ENCODE data around the gene P2RY6.
"Not testable (repeated sequence)": the region's sequence is repeated elsewhere in the genome, so short reads cannot be mapped to it uniquely, and the experiment has no call there.

Gene P2RY6, protein sequence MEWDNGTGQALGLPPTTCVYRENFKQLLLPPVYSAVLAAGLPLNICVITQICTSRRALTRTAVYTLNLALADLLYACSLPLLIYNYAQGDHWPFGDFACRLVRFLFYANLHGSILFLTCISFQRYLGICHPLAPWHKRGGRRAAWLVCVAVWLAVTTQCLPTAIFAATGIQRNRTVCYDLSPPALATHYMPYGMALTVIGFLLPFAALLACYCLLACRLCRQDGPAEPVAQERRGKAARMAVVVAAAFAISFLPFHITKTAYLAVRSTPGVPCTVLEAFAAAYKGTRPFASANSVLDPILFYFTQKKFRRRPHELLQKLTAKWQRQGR

DNA sequence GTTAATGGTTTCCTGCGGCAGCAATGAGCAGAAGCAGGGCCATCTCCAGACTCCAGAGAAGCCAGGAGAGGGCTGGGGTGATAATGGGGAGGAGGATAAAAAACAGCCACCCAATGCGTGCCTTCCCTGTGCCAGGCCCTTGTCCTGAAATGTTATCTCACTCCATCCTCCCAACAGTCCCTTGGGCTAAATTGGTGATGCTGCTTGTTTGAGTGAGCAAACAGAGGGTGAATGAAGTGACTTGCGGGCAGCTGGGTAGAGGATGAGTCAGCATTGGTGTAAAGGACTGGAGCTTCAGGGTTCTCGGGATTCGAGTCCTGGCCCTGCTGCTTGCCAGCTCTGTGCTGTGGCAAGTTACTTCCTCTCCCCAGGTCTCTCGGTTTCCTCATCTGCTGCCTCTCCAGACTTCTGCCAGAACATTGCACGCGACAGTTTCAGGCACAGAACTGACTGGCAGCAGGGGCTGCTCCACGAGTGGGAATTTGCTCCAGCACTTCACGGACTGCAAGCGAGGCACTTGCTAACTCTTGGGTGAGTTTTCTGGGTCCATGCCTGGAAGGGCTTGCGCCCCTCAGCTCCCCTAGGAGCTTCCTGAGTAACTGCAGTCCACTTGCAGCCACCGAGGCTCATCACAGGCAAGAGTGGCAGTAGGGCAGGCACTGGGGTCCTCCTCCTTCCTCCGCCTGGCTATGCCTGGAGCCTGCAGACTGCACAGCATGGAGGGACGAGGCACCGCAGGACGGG, at the start of gene P2RY6:
Gene P2RY6, plus strand, starts transcription at position 403 of the 744 bp plus-strand sequence. CDS start 24,181 bp downstream, outside the sequence.
- H3K4me1 Mint-ChIP-seq, result no peaks in the 10 kb centered on the region
- DNase-seq, result no peak
- H3K4me3 Mint-ChIP-seq, result no peak within 1 kb of the TSS
- no peak within 1 kb of the TSS for H3K27ac Mint-ChIP-seq
- no peak for ATAC-seq
- no peaks in the 10 kb centered on the region for H3K9me3 Mint-ChIP-seq
- H3K27me3 Mint-ChIP-seq, result peaks cover 29% of the 10 kb centered on the region

GRCh38 chr11:73223998-73224730, 48.0 kb upstream of the P2RY6 start:
- peak overlapping the region in 1 of 2 donors; percentile 59 for H3K27ac Mint-ChIP-seq
- DNase-seq, result no peak
- H3K27me3 Mint-ChIP-seq, result peaks cover 51% of the 10 kb centered on the region
- H3K4me1 Mint-ChIP-seq, result peaks cover 6% of the 10 kb centered on the region
- H3K4me3 Mint-ChIP-seq, result no peak overlapping the region
- no peaks in the 10 kb centered on the region for H3K9me3 Mint-ChIP-seq
- peak; percentile 6 for ATAC-seq

DNA sequence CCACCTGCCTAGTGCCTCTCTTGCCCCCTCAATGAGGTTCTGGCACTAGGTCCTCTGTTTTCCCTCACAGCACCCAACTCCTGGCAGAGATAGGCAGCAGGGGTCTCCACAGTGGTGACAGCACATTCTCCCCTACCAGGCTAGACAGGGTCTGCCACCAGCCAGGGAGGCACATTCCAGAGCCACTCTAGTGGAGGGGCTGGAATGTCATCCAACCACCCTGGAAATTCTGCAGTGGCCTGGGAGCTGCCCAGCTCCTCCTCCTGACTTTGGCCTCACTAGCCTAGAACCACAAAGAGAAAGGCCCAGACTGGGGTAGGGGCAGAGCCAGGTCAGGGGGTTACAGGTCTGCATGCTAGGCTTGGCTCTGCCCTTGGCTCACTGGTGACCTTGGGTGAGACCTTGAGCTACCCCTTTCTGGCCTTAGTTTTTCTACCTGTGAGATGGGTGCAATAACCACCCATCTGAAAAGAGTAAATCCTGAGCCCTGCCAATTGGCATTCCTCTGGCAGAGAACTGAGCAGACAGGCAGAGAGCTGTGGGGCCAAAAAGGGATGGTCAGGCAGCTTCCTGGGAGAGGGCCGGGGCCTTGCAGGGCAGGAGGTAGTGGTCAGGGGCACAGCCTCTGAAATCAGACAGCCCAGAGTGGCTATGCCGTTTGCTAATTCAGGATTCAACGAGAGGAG, 47.0 kb upstream of the P2RY6 start:
- peaks cover 44% of the 10 kb centered on the region for H3K27me3 Mint-ChIP-seq
- no peak overlapping the region for H3K4me3 Mint-ChIP-seq
- ATAC-seq (no peak), DNase-seq (no peak)
- H3K4me1 Mint-ChIP-seq, result peaks cover 6% of the 10 kb centered on the region
- H3K27ac Mint-ChIP-seq, result peak overlapping the region in 1 of 2 donors; percentile 66
- H3K9me3 Mint-ChIP-seq, result no peaks in the 10 kb centered on the region

- peaks cover 37% of the 10 kb centered on the region for H3K27me3 Mint-ChIP-seq
- peaks cover 6% of the 10 kb centered on the region for H3K4me1 Mint-ChIP-seq
- ATAC-seq (no peak), DNase-seq (no peak)
- H3K4me3 Mint-ChIP-seq, result no peak overlapping the region
- H3K9me3 Mint-ChIP-seq, result no peaks in the 10 kb centered on the region
- H3K27ac Mint-ChIP-seq, result peak overlapping the region in 1 of 2 donors; percentile 66
These were observed 46.3 kb upstream of the P2RY6 start for GRCh38 chr11:73225851-73226250.

DNA sequence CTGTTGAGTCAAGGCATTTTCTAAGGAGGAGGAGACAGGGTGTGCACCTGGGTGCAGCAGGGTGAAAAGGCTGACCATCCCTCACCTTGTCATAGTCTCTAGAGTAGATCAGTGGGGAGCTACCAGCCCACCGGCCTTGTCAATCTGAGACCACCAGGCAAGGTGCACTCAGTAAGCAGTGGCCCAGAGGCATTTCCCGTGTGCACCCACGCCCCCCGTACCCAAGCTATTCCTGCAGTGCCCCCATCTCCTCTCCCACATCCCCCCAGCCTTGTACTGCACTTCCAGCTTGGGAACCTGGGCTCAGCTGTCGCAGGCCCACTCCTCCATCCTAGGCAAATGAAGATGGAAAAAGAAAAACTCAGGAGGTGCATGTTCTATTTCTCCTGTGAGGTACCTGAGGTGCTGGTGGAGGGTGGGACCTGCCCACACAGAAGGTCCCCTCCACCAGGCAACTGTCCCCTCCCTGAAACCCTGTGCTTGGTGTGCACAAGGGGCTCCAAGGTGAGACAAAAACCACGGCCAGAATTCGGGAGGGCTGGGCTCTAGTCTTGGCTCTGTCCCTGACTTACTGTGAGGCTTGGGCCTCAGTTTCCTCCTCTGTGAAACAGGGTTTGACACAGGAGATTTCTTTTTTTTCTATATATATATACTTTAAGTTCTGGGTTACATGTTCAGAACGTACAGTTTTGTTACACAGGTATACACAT, 45.7 kb upstream of the P2RY6 start:
- Mint-ChIP-seq H3K27me3 (peaks cover 36% of the 10 kb centered on the region), H3K4me1 (peaks cover 6% of the 10 kb centered on the region), H3K27ac (no peak overlapping the region), H3K9me3 (no peaks in the 10 kb centered on the region), H3K4me3 (no peak overlapping the region)
- ATAC-seq, result no peak
- DNase-seq, result no peak

- no peak for ATAC-seq
- no peak overlapping the region for H3K27ac Mint-ChIP-seq
These were observed 44.4 kb upstream of the P2RY6 start for GRCh38 chr11:73227571-73228211.

GRCh38 chr11:73228268-73229134, 43.6 kb upstream of the P2RY6 start:
- Mint-ChIP-seq H3K9me3 (no peaks in the 10 kb centered on the region), H3K4me1 (peaks cover 6% of the 10 kb centered on the region), H3K4me3 (no peak overlapping the region), H3K27ac (no peak overlapping the region), H3K27me3 (peaks cover 30% of the 10 kb centered on the region)
- DNase-seq (no peak), ATAC-seq (no peak)

More at GRCh38 chr11:73227571-73228211, 44.4 kb upstream of the P2RY6 start:
- Mint-ChIP-seq H3K9me3 (no peaks in the 10 kb centered on the region), H3K4me1 (peaks cover 6% of the 10 kb centered on the region), H3K27me3 (peaks cover 36% of the 10 kb centered on the region), H3K4me3 (no peak overlapping the region)
- no peak for DNase-seq

DNA sequence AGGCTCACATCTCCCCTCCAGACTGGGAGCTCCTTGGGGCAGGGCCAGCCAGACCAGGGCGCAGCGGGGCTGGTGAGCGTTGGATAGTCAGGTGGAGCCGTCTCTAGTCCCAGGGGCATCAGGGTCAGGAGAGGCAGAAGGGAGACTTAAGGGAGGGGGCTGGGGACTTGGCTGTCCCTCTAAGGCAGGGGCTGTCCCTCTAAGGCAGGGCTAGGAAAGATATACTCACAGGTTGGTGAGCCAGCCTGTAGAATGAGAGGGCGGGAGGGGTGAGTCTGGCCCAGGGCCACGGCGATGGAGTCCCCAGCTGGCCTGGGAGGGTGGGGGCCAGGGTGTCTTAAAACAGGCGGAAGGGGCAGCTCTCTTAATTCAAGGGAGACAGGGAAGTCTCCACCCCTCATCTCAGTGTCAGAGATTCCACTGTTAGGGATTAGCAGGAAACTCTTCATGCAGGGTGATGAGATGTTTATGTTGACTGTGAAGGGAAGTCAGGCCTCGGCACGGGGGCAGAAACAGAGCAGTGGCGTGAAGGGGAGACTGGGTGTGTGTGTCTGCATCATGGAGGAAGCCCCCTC, 42.7 kb upstream of the P2RY6 start:
- H3K4me1 Mint-ChIP-seq, result peaks cover 5% of the 10 kb centered on the region
- no peak overlapping the region for H3K27ac Mint-ChIP-seq
- H3K27me3 Mint-ChIP-seq, result peaks cover 25% of the 10 kb centered on the region
- H3K9me3 Mint-ChIP-seq, result no peaks in the 10 kb centered on the region
- ATAC-seq (no peak), DNase-seq (no peak)
- no peak overlapping the region for H3K4me3 Mint-ChIP-seq

DNA sequence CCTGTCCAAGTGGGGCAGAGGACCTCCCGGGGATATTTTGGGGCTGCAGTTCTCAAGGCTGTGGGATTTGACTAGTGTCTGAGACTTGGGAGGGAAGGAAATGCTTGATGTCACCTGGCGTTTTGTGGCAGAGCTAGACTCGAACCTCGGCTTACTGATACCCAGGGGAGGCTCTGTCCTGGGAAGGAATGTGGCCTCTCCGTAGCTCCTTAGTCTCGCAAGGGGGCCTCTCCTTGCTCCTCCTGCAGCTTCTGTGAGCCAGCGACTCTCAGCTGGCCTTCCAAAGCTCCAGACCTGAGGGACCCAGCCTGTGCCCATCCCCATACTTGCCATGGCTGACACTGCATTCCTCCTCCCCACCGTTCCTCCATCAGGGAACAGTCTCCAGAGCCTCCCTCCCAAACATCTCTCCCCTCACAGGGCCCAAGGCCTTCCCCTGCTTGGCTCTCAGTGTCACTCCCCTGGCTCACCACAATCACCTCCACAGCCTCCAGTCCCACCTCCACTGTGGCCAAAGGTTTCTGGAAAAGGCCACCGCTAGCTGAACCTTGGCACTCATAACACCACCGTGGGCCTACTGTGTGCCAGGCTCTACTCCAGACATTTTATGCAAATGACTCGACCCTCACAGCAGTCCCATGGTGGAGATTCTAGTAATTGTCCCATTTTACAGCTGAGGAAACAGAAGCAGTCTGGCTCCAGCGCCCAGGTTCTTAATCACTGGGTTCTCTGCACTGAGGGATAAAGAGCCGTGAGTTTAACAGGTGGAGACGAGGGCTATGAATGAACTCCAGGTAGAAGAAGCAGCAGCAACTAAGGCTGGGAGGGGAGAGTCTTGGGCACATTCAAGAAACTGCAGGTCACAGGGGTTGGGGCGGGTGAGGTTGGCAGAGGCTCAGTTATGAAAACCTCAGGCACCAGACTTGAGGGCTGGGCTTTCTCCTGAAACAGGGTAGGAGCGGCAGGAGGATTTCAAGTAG, 42.0 kb upstream of the P2RY6 start:
- Mint-ChIP-seq H3K4me1 (no peaks in the 10 kb centered on the region), H3K4me3 (no peak overlapping the region), H3K27ac (no peak overlapping the region), H3K27me3 (peaks cover 18% of the 10 kb centered on the region), H3K9me3 (no peaks in the 10 kb centered on the region)
- ATAC-seq (no peak), DNase-seq (peak in 1 of 2 donors; percentile 2)

GRCh38 chr11:73230931-73231330, 41.2 kb upstream of the P2RY6 start:
- DNase-seq (peak in 1 of 2 donors; percentile 2), ATAC-seq (no peak)
- Mint-ChIP-seq H3K9me3 (no peaks in the 10 kb centered on the region), H3K4me3 (no peak overlapping the region), H3K27ac (no peak overlapping the region), H3K27me3 (peaks cover 10% of the 10 kb centered on the region), H3K4me1 (no peaks in the 10 kb centered on the region)

DNA sequence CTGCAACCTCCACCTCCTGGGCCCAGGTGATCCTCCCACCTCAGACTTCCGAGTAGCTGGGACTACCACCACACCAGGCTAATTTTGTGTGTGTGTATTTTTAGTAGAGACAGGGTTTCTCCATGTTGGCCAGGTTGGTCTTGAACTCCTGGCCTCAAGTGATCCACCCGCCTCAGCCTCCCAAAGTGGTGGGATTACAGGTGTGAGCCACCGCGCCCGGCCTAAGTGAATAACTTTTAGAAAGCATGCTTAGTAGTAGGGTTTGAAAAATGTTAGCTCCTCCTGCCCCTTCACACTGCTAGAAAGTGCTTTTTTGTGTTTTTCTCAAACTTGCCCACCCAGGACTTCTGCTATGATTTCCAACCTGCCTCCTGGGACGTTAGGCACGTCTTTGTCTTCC, 39.7 kb upstream of the P2RY6 start:
- DNase-seq, H3K4me3 Mint-ChIP-seq, ATAC-seq, H3K4me1 Mint-ChIP-seq, H3K27ac Mint-ChIP-seq, H3K27me3 Mint-ChIP-seq, H3K9me3 Mint-ChIP-seq: not testable (repeated sequence)

GRCh38 chr11:73233211-73233610, 38.9 kb upstream of the P2RY6 start:
- no peak for ATAC-seq
- no peak for DNase-seq
- no peak overlapping the region for H3K4me3 Mint-ChIP-seq
- no peaks in the 10 kb centered on the region for H3K9me3 Mint-ChIP-seq
- no peak overlapping the region for H3K27ac Mint-ChIP-seq
- H3K4me1 Mint-ChIP-seq, result peaks cover 6% of the 10 kb centered on the region
- peaks cover 9% of the 10 kb centered on the region for H3K27me3 Mint-ChIP-seq

All from stimulated activated naive CD8-positive, alpha-beta T cell treated with anti-CD3 and anti-CD28 coated beads, Interleukin-15, amount 100 ng/mL, for 72 hours (primary cell).